Measurements from ENCODE around the gene IGHMBP2. TPM values are rescaled to one million over a fixed set of nuclear protein-coding genes. Genes with fewer than 3 reads are reported as not detected.

The IGHMBP2 gene
- polyA plus RNA-seq, 1 donor from 2014 or later = 9.5 TPM

GRCh38 chr11:68929135-68929534, 25.4 kb downstream of the IGHMBP2 start:
- Histone ChIP-seq H3K9me2 (ENCODE audit: insufficient read depth, low read length) (no peaks in the 10 kb centered on the region), H3K9me3 (ENCODE audit: low read length) (no peaks in the 10 kb centered on the region), H3K4me2 (ENCODE audit: low read length) (no peak overlapping the region), H2AFZ (ENCODE audit: low read depth, low read length) (no peak overlapping the region), H3K27me3 (ENCODE audit: insufficient read depth, low read depth, low read length) (no peaks in the 10 kb centered on the region), H3K4me3 (ENCODE audit: low read length) (no peak overlapping the region), H3K79me2 (replicated peaks; ENCODE audit: insufficient read depth, low read length) (no peaks in the 10 kb centered on the region), H4K20me1 (ENCODE audit: insufficient read depth) (no peaks in the 10 kb centered on the region), H3K27ac (ENCODE audit: low read length) (no peak overlapping the region), H3K36me3 (ENCODE audit: insufficient read depth, low read length) (peaks cover 8% of the 10 kb centered on the region), H3F3A (ENCODE audit: insufficient read depth, low read length, poor library complexity, severe bottlenecking) (no peaks in the 10 kb centered on the region), H3K9ac (ENCODE audit: low read length) (no peak overlapping the region)
- TF ChIP-seq MXI1 (conservative IDR thresholded peaks at IDR 0.05; ENCODE audit: poor library complexity, severe bottlenecking) (no peak), EP300 (conservative IDR thresholded peaks at IDR 0.05; ENCODE audit: poor library complexity, severe bottlenecking) (no peak), POLR2AphosphoS5 (IDR thresholded peaks at IDR 0.05) (no peak), RAD21 (conservative IDR thresholded peaks at IDR 0.05) (no peak), EZH2 (IDR thresholded peaks at IDR 0.05; ENCODE audit: borderline replicate concordance, insufficient read depth, low read length, poor library complexity, severe bottlenecking) (no peak), TAF1 (IDR thresholded peaks at IDR 0.05; ENCODE audit: low read depth) (no peak), CTCF (IDR thresholded peaks at IDR 0.05; ENCODE audit: poor library complexity, severe bottlenecking) (no peak), SMC3 (conservative IDR thresholded peaks at IDR 0.05; ENCODE audit: poor library complexity) (no peak)
- TF ChIP-seq, protein P1, sequence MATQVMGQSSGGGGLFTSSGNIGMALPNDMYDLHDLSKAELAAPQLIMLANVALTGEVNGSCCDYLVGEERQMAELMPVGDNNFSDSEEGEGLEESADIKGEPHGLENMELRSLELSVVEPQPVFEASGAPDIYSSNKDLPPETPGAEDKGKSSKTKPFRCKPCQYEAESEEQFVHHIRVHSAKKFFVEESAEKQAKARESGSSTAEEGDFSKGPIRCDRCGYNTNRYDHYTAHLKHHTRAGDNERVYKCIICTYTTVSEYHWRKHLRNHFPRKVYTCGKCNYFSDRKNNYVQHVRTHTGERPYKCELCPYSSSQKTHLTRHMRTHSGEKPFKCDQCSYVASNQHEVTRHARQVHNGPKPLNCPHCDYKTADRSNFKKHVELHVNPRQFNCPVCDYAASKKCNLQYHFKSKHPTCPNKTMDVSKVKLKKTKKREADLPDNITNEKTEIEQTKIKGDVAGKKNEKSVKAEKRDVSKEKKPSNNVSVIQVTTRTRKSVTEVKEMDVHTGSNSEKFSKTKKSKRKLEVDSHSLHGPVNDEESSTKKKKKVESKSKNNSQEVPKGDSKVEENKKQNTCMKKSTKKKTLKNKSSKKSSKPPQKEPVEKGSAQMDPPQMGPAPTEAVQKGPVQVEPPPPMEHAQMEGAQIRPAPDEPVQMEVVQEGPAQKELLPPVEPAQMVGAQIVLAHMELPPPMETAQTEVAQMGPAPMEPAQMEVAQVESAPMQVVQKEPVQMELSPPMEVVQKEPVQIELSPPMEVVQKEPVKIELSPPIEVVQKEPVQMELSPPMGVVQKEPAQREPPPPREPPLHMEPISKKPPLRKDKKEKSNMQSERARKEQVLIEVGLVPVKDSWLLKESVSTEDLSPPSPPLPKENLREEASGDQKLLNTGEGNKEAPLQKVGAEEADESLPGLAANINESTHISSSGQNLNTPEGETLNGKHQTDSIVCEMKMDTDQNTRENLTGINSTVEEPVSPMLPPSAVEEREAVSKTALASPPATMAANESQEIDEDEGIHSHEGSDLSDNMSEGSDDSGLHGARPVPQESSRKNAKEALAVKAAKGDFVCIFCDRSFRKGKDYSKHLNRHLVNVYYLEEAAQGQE (IDR thresholded peaks at IDR 0.05; ENCODE audit: borderline replicate concordance) = no peak

GRCh38 chr11:68929706-68930570, 26.2 kb downstream of the IGHMBP2 start:
- Histone ChIP-seq H3K4me3 (ENCODE audit: low read length) (no peak overlapping the region), H3K4me2 (ENCODE audit: low read length) (no peak overlapping the region)
- TF ChIP-seq POLR2AphosphoS5 (IDR thresholded peaks at IDR 0.05) = no peak
- TF ChIP-seq EP300 (conservative IDR thresholded peaks at IDR 0.05; ENCODE audit: poor library complexity, severe bottlenecking) = no peak
- TF ChIP-seq EZH2 (IDR thresholded peaks at IDR 0.05; ENCODE audit: borderline replicate concordance, insufficient read depth, low read length, poor library complexity, severe bottlenecking) = no peak
- no peak for TF ChIP-seq MXI1 (conservative IDR thresholded peaks at IDR 0.05; ENCODE audit: poor library complexity, severe bottlenecking)
- TF ChIP-seq TAF1 (IDR thresholded peaks at IDR 0.05; ENCODE audit: low read depth) = no peak
- TF ChIP-seq RAD21 (conservative IDR thresholded peaks at IDR 0.05) = no peak
- no peak for TF ChIP-seq SMC3 (conservative IDR thresholded peaks at IDR 0.05; ENCODE audit: poor library complexity)
- TF ChIP-seq, protein P1 (IDR thresholded peaks at IDR 0.05; ENCODE audit: borderline replicate concordance) = no peak
- TF ChIP-seq CTCF (IDR thresholded peaks at IDR 0.05; ENCODE audit: poor library complexity, severe bottlenecking) = no peak

More at GRCh38 chr11:68929706-68930570, 26.2 kb downstream of the IGHMBP2 start:
- Histone ChIP-seq H4K20me1 (ENCODE audit: insufficient read depth) (no peaks in the 10 kb centered on the region), H3F3A (ENCODE audit: insufficient read depth, low read length, poor library complexity, severe bottlenecking) (no peaks in the 10 kb centered on the region), H3K79me2 (replicated peaks; ENCODE audit: insufficient read depth, low read length) (no peaks in the 10 kb centered on the region), H2AFZ (ENCODE audit: low read depth, low read length) (no peak overlapping the region), H3K9me2 (ENCODE audit: insufficient read depth, low read length) (no peaks in the 10 kb centered on the region), H3K27ac (ENCODE audit: low read length) (no peak overlapping the region), H3K9ac (ENCODE audit: low read length) (no peak overlapping the region), H3K27me3 (ENCODE audit: insufficient read depth, low read depth, low read length) (no peaks in the 10 kb centered on the region), H3K9me3 (ENCODE audit: low read length) (no peaks in the 10 kb centered on the region), H3K36me3 (ENCODE audit: insufficient read depth, low read length) (peaks cover 8% of the 10 kb centered on the region)

Measured in neural cell (in vitro differentiated cells).